Erythroblast (primary cell): Measurements from ENCODE around the gene APOL4.

Source experiments
- GATA1 ChIP-seq: IDR thresholded peaks from 2 replicates; pipeline ENCODE4 v1.6.1; 2011; ENCODE audit warnings: low read depth, mild to moderate bottlenecking, control low read depth, low read length, moderate library complexity
- POLR2A ChIP-seq: IDR thresholded peaks from 2 replicates; pipeline ENCODE4 v1.6.1; 2011; ENCODE audit warnings: mild to moderate bottlenecking, low read length

- TF ChIP-seq POLR2A = no peak
- no peak for TF ChIP-seq GATA1
These were observed 4.0 kb downstream of the APOL4 start for GRCh38 chr22:36197514-36198146.
